Activated T-cell treated with anti-CD3 and anti-CD28 coated beads, Interleukin-2, amount 50 U/mL, for 48 hours (primary cell): ENCODE measurements around the gene BCAN.
"Not testable (repeated sequence)": the region's sequence is repeated elsewhere in the genome, so short reads cannot be mapped to it uniquely, and the experiment has no call there.

Source experiments
- DNase-seq, 2 experiments: peaks; one replicate each; pipeline ENCODE4 v3.0.0-alpha.2; 2020

Gene BCAN

GRCh38 chr1:156616463-156616862, 25.5 kb upstream of the BCAN start:
- no peak for DNase-seq

- DNase-seq: peak; percentile 47 to 48
These were observed 22.9 kb upstream of the BCAN start, which contains the start of gene HAPLN2 for GRCh38 chr1:156618853-156619581. Gene HAPLN2 (plus strand): TSS chr1:156619415. CDS start chr1:156623491, 4,076 bp downstream.

- DNase-seq: no peak
These were observed 22.3 kb upstream of the BCAN start for GRCh38 chr1:156619582-156619955.

GRCh38 chr1:156622581-156623297, 19.2 kb upstream of the BCAN start:
- DNase-seq: no peak

- DNase-seq: peak; percentile 64 to 72
These were observed 17.7 kb upstream of the BCAN start for GRCh38 chr1:156623946-156624813.

GRCh38 chr1:156624814-156625435, 17.0 kb upstream of the BCAN start:
- DNase-seq: peak in 1 of 2 experiments; percentile 34

- DNase-seq: peak; percentile 82 to 85
These were observed 16.4 kb upstream of the BCAN start for GRCh38 chr1:156625436-156626078.

- DNase-seq: no peak
These were observed 15.9 kb upstream of the BCAN start for GRCh38 chr1:156626079-156626438.

- peak; percentile 47 to 52 for DNase-seq
These were observed 14.5 kb upstream of the BCAN start for GRCh38 chr1:156627313-156627880.

- no peak for DNase-seq
These were observed 12.0 kb upstream of the BCAN start for GRCh38 chr1:156629823-156630449.

GRCh38 chr1:156631152-156631551, 10.8 kb upstream of the BCAN start:
- not testable (repeated sequence) for DNase-seq

GRCh38 chr1:156632355-156632754, 9.6 kb upstream of the BCAN start:
- no peak for DNase-seq

GRCh38 chr1:156638189-156638985, 3.5 kb upstream of the BCAN start:
- no peak for DNase-seq

GRCh38 chr1:156639601-156640101, 2.3 kb upstream of the BCAN start:
- DNase-seq: no peak

GRCh38 chr1:156640842-156641706, 843 bp upstream of the BCAN start:
- no peak for DNase-seq

- no peak for DNase-seq
These were observed 540 bp downstream of the BCAN start for GRCh38 chr1:156642265-156643048.

GRCh38 chr1:156643049-156643777, 1.3 kb downstream of the BCAN start:
- no peak for DNase-seq

GRCh38 chr1:156643778-156644092, 1.8 kb downstream of the BCAN start:
- peak; percentile 27 to 50 for DNase-seq
